Loucy (cell line): ENCODE results near the gene OPN3.

Experiments used
- EZH2phosphoT487 ChIP-seq: fragments of 200-600 bp; IDR thresholded peaks from 2 replicates; pipeline ENCODE4 v1.6.1; 2018; ENCODE audit warnings: antibody characterized with exemption, mild to moderate bottlenecking, moderate library complexity, borderline replicate concordance
- TF ChIP-seq, protein P1 (sequence below): fragments of 200-600 bp; sonication (generic); conservative IDR thresholded peaks from 2 replicates; pipeline ENCODE4 v1.5.1; 2014; ENCODE audit warnings: mild to moderate bottlenecking, antibody characterized with exemption, low read length

DNA sequence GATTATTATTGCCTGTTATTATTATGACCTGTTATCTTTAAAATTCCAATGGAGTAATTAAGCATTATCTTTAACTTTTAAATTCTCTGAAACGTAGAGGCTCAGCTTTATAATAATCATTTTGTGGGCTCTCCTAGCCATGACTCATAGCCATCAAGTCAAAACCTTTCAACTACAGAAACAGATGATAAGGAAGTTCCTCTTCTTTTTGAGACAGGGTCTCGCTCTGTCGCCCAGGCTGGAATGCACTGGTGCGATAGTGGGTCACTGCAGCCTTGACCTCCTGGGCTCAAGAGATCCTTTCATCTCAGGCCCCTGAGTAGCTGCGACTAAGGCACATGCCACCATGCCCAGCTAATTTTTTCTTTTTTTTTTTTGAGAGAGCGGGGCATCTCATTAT lies 43.5 kb downstream of the OPN3 start:
- TF ChIP-seq, protein P1, sequence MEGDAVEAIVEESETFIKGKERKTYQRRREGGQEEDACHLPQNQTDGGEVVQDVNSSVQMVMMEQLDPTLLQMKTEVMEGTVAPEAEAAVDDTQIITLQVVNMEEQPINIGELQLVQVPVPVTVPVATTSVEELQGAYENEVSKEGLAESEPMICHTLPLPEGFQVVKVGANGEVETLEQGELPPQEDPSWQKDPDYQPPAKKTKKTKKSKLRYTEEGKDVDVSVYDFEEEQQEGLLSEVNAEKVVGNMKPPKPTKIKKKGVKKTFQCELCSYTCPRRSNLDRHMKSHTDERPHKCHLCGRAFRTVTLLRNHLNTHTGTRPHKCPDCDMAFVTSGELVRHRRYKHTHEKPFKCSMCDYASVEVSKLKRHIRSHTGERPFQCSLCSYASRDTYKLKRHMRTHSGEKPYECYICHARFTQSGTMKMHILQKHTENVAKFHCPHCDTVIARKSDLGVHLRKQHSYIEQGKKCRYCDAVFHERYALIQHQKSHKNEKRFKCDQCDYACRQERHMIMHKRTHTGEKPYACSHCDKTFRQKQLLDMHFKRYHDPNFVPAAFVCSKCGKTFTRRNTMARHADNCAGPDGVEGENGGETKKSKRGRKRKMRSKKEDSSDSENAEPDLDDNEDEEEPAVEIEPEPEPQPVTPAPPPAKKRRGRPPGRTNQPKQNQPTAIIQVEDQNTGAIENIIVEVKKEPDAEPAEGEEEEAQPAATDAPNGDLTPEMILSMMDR, result no peak
- TF ChIP-seq EZH2phosphoT487, result no peak
